HepG2 (cell line): Measurements from ENCODE around the gene ASB16. TPM values are rescaled to one million over a fixed set of nuclear protein-coding genes. Genes with fewer than 3 reads are reported as not detected.

Experiments
- CENPBD1 ChIP-seq: sonication (generic); formaldehyde crosslinking; IDR thresholded peaks from 2 replicates; pipeline ENCODE4 v1.8.0; 2022; ENCODE audit warnings: missing genetic modification reagents, low read depth, mild to moderate bottlenecking, borderline replicate concordance
- CHD4 ChIP-seq: fragments of 200-600 bp; sonication (generic); IDR thresholded peaks from 2 replicates; pipeline ENCODE4 v1.7.0; 2017; ENCODE audit warnings: mild to moderate bottlenecking, low read length, borderline replicate concordance
- DRAP1 ChIP-seq: IDR thresholded peaks from 2 replicates; pipeline ENCODE4 v1.6.1; 2016; ENCODE audit warnings: missing genetic modification reagents, missing compliant biosample characterization
- FOXA3 ChIP-seq: IDR thresholded peaks from 2 replicates; pipeline ENCODE4 v1.6.1; 2016; ENCODE audit warnings: missing genetic modification reagents, missing compliant biosample characterization
- FOXO1 ChIP-seq: sonication (generic); formaldehyde crosslinking; IDR thresholded peaks from 2 replicates; pipeline ENCODE4 v1.4.0; 2020; ENCODE audit warnings: missing genetic modification reagents
- IKZF1 ChIP-seq: fragments of 450-650 bp; IDR thresholded peaks from 2 replicates; pipeline ENCODE4 v1.7.1; 2016
- JUN ChIP-seq: sonication (generic); formaldehyde crosslinking; IDR thresholded peaks from 2 replicates; pipeline ENCODE4 v1.4.0; 2020; ENCODE audit warnings: mild to moderate bottlenecking, missing genetic modification reagents
- KAT7 ChIP-seq: IDR thresholded peaks from 2 replicates; pipeline ENCODE4 v1.6.1; 2018; ENCODE audit warnings: borderline replicate concordance, missing compliant biosample characterization
- MAFK ChIP-seq, 2 experiments: IDR thresholded peaks in 1 of 2; conservative IDR thresholded peaks in 1 of 2; 2 replicates each; pipeline ENCODE4 v1.6.1; 2011; ENCODE audit warnings: improper control_type of control experiment in 2 of 2, low read length in 2 of 2
- NFYB ChIP-seq: sonication (generic); formaldehyde crosslinking; IDR thresholded peaks from 2 replicates; pipeline ENCODE4 v1.4.0; 2020; ENCODE audit warnings: missing genetic modification reagents
- NR3C1 ChIP-seq: sonication (generic); formaldehyde crosslinking; IDR thresholded peaks from 2 replicates; pipeline ENCODE4 v1.4.0; 2020; ENCODE audit warnings: missing genetic modification reagents
- PHF8 ChIP-seq: sonication (generic); formaldehyde crosslinking; IDR thresholded peaks from 2 replicates; pipeline ENCODE4 v1.5.0; 2020; ENCODE audit warnings: missing genetic modification reagents
- TFDP1 ChIP-seq: IDR thresholded peaks from 2 replicates; pipeline ENCODE4 v1.6.1; 2016; ENCODE audit warnings: missing compliant biosample characterization, missing genetic modification reagents, borderline replicate concordance
- TFDP2 ChIP-seq: sonication (generic); formaldehyde crosslinking; IDR thresholded peaks from 2 replicates; pipeline ENCODE4 v1.4.0; 2020; ENCODE audit warnings: missing genetic modification reagents
- THRA ChIP-seq: sonication (generic); formaldehyde crosslinking; IDR thresholded peaks from 2 replicates; pipeline ENCODE4 v1.4.0; 2020; ENCODE audit warnings: missing genetic modification reagents, borderline replicate concordance
- ZBTB26 ChIP-seq: IDR thresholded peaks from 2 replicates; pipeline ENCODE4 v1.6.1; 2016; ENCODE audit warnings: missing compliant biosample characterization, missing genetic modification reagents, borderline replicate concordance
- ZBTB8A ChIP-seq: sonication (generic); formaldehyde crosslinking; IDR thresholded peaks from 2 replicates; pipeline ENCODE4 v1.4.0; 2020; ENCODE audit warnings: mild to moderate bottlenecking, low read depth, missing genetic modification reagents, borderline replicate concordance
- ZEB1 ChIP-seq: IDR thresholded peaks from 2 replicates; pipeline ENCODE4 v1.6.1; 2012; ENCODE audit warnings: mild to moderate bottlenecking, low read depth, inconsistent platforms; ENCODE audit not compliant: insufficient replicate concordance
- ZFAT ChIP-seq: sonication (generic); formaldehyde crosslinking; conservative IDR thresholded peaks from 2 replicates; pipeline ENCODE4 v1.8.1; 2023; ENCODE audit warnings: missing genetic modification reagents, inconsistent platforms
- ZMYM3 ChIP-seq: sonication (generic); formaldehyde crosslinking; IDR thresholded peaks from 2 replicates; pipeline ENCODE4 v1.5.1; 2020; ENCODE audit warnings: mild to moderate bottlenecking, missing genetic modification reagents
- ZNF263 ChIP-seq: sonication (generic); formaldehyde crosslinking; IDR thresholded peaks from 2 replicates; pipeline ENCODE4 v1.4.0; 2020; ENCODE audit warnings: missing genetic modification reagents
- ZNF282 ChIP-seq: fragments of 450-650 bp; IDR thresholded peaks from 2 replicates; pipeline ENCODE4 v1.6.1; 2018; ENCODE audit not compliant: partially characterized antibody
- ZNF547 ChIP-seq: sonication (generic); formaldehyde crosslinking; IDR thresholded peaks from 2 replicates; pipeline ENCODE4 v1.5.1; 2020; ENCODE audit warnings: mild to moderate bottlenecking, missing genetic modification reagents
- ZNF703 ChIP-seq: sonication (generic); formaldehyde crosslinking; IDR thresholded peaks from 2 replicates; pipeline ENCODE4 v1.5.1; 2020; ENCODE audit warnings: missing genetic modification reagents, mild to moderate bottlenecking, moderate library complexity, borderline replicate concordance
- ZSCAN22 ChIP-seq: sonication (generic); formaldehyde crosslinking; IDR thresholded peaks from 2 replicates; pipeline ENCODE4 v1.4.0; 2020; ENCODE audit warnings: mild to moderate bottlenecking, missing genetic modification reagents
- ZSCAN30 ChIP-seq: sonication (generic); formaldehyde crosslinking; IDR thresholded peaks from 2 replicates; pipeline ENCODE4 v1.5.0; 2020; ENCODE audit warnings: mild to moderate bottlenecking, missing genetic modification reagents
- polyA plus RNA-seq, 8 experiments: library from polyadenylated mRNA; depleted of rRNA in 3 of 8; stranded (reverse) in 7 of 8; unstranded in 1 of 8; fragments of >200 nt; fragmentation: Illumina TruSeq in 4 of 8; extraction: Trizol in 4 of 8; gene quantifications; 2 replicates each; pipeline versions ENCODE4 v1.2.1 to v1.2.3, GENCODE V29; 2011 to 2016; ENCODE audit warnings: low read depth in 4 of 8, missing spikeins in 1 of 8, mixed read lengths in 1 of 8; ENCODE audit not compliant: insufficient read depth in 1 of 8
- total RNA-seq, 5 experiments: library from RNA; depleted of rRNA; stranded (reverse); fragments of >200 nt; fragmentation: Illumina TruSeq; extraction: Trizol; gene quantifications; 2 replicates each; pipeline ENCODE4 v1.2.3, GENCODE V29; 2016; ENCODE audit warnings: low read depth in 1 of 5

The ASB16 gene
- total and polyA plus RNA-seq, 2 of the 13 experiments (the other 11 are each of a cell fraction or from before 2014, with no cell fraction given) = 0.07 TPM; not detected in 1

GRCh38 chr17:44220213-44221083, 49.9 kb downstream of the ASB16 start (continued):
- no peak for TF ChIP-seq DRAP1
- TF ChIP-seq ZFAT (CRISPR knock-in tag) = 0 out of 2 replicates have a peak, but pooled peaks have one; percentile 45
- no peak for TF ChIP-seq ZNF703 (CRISPR knock-in tag)
- peak; percentile 85 for TF ChIP-seq ZNF263 (CRISPR knock-in tag)
- no peak for TF ChIP-seq ZNF282
- TF ChIP-seq ZBTB8A (CRISPR knock-in tag) = no peak
- no peak for TF ChIP-seq FOXA3 (CRISPR knock-in tag)
- TF ChIP-seq NR3C1 (CRISPR knock-in tag) = no peak
- TF ChIP-seq CHD4 = no peak
- TF ChIP-seq ZBTB26 (CRISPR knock-in tag) = no peak
- TF ChIP-seq IKZF1 = no peak
- no peak for TF ChIP-seq TFDP2 (CRISPR knock-in tag)
- TF ChIP-seq CENPBD1 (CRISPR knock-in tag) = no peak
- TF ChIP-seq THRA (CRISPR knock-in tag) = no peak
- TF ChIP-seq ZEB1 = no peak
- no peak for TF ChIP-seq ZSCAN30
- no peak for TF ChIP-seq NFYB (CRISPR knock-in tag)
- TF ChIP-seq FOXO1 (CRISPR knock-in tag) = no peak
- TF ChIP-seq MAFK (conservative IDR thresholded peaks at IDR 0.05 in 1 of 2, IDR thresholded peaks at IDR 0.05 in 1 of 2; ENCODE audit: low read length in 2 of 2) = no peak
- peak; percentile 53; the same call in 1 of the 2 replicates for TF ChIP-seq KAT7 (CRISPR knock-in tag)
- no peak for TF ChIP-seq ZNF547 (CRISPR knock-in tag)
- peak; percentile 79 for TF ChIP-seq PHF8
- TF ChIP-seq ZMYM3 = no peak
- TF ChIP-seq ZSCAN22 = no peak
- TF ChIP-seq JUN (CRISPR knock-in tag) = no peak
- TF ChIP-seq TFDP1 (CRISPR knock-in tag) = no peak
